ENCODE measurements around the gene JAML. TPM values are rescaled to one million over a fixed set of nuclear protein-coding genes. Genes with fewer than 3 reads are reported as not detected.

Gene JAML
- total RNA-seq = 0.07 TPM in 1 of 2 replicates, not detected in the other

GRCh38 chr11:118224511-118225188 lies at the start of gene JAML:
TSS of gene JAML (minus strand) at chr11:118225011. CDS start at chr11:118214866, 10,145 bp downstream.

GRCh38 chr11:118263695-118264568 lies 39.1 kb upstream of the JAML start, which contains the start of gene MPZL2:
TSS of gene MPZL2 (minus strand) at chr11:118264297. CDS start at chr11:118264153, 144 bp downstream.

GRCh38 chr11:118251858-118252652 lies 27.2 kb upstream of the JAML start, which contains the start of gene MPZL3:
TSS of gene MPZL3 (minus strand) at chr11:118252365. CDS start at chr11:118252294, 71 bp downstream.

GRCh38 chr11:118175993-118176777 lies 48.6 kb downstream of the JAML start, which contains the start of gene SCN2B:
TSS of gene SCN2B (minus strand) at chr11:118176639. CDS start at chr11:118176431, 208 bp downstream.

GRCh38 chr11:118152552-118153471 lies 72.0 kb downstream of the JAML start, which contains the start of gene SCN4B:
TSS of gene SCN4B (minus strand) at chr11:118152823. CDS start at chr11:118152673, 150 bp downstream.

Small RNA genes within 50 kb of the gene (small RNA-seq; reads per million reads assigned to genes)
- gene HSPE1P18 = not detected

Other genes starting within 250 kb of the JAML start
- 0.07 TPM in 1 of 2 replicates, not detected in the other for gene IL10RA, start 238.6 kb downstream of the JAML start, total RNA-seq
- not detected in 2 replicates for gene TMPRSS4, start 147.9 kb downstream of the JAML start, total RNA-seq
- not detected in 2 replicates for gene SMIM35, start 138.0 kb downstream of the JAML start, total RNA-seq
- 0.13 and 0.14 TPM in 2 replicates for gene SCN4B, start 72.2 kb downstream of the JAML start, total RNA-seq
- gene SCN2B, start 48.4 kb downstream of the JAML start, total RNA-seq = not detected in 2 replicates
- gene MPZL3, start 27.4 kb upstream of the JAML start, total RNA-seq = 11.8 and 14.1 TPM in 2 replicates
- gene MPZL2, start 39.3 kb upstream of the JAML start, total RNA-seq = 112 and 218 TPM in 2 replicates
- gene CD3E, start 79.7 kb upstream of the JAML start, total RNA-seq = not detected in 2 replicates
- not detected in 2 replicates for gene CD3D, start 117.7 kb upstream of the JAML start, total RNA-seq
- not detected in 2 replicates for gene CD3G, start 119.3 kb upstream of the JAML start, total RNA-seq
- gene UBE4A, start 134.6 kb upstream of the JAML start, total RNA-seq = 71.0 and 73.4 TPM in 2 replicates
- gene ATP5MG, start 176.6 kb upstream of the JAML start, total RNA-seq = 46.3 and 56.8 TPM in 2 replicates
- 59.4 and 67.2 TPM in 2 replicates for gene KMT2A, start 211.5 kb upstream of the JAML start, total RNA-seq